Measurements from ENCODE around the gene PLCXD1.
"Not testable (repeated sequence)": the region's sequence is repeated elsewhere in the genome, so short reads cannot be mapped to it uniquely, and the experiment has no call there.

Gene PLCXD1, protein sequence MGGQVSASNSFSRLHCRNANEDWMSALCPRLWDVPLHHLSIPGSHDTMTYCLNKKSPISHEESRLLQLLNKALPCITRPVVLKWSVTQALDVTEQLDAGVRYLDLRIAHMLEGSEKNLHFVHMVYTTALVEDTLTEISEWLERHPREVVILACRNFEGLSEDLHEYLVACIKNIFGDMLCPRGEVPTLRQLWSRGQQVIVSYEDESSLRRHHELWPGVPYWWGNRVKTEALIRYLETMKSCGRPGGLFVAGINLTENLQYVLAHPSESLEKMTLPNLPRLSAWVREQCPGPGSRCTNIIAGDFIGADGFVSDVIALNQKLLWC

DNA sequence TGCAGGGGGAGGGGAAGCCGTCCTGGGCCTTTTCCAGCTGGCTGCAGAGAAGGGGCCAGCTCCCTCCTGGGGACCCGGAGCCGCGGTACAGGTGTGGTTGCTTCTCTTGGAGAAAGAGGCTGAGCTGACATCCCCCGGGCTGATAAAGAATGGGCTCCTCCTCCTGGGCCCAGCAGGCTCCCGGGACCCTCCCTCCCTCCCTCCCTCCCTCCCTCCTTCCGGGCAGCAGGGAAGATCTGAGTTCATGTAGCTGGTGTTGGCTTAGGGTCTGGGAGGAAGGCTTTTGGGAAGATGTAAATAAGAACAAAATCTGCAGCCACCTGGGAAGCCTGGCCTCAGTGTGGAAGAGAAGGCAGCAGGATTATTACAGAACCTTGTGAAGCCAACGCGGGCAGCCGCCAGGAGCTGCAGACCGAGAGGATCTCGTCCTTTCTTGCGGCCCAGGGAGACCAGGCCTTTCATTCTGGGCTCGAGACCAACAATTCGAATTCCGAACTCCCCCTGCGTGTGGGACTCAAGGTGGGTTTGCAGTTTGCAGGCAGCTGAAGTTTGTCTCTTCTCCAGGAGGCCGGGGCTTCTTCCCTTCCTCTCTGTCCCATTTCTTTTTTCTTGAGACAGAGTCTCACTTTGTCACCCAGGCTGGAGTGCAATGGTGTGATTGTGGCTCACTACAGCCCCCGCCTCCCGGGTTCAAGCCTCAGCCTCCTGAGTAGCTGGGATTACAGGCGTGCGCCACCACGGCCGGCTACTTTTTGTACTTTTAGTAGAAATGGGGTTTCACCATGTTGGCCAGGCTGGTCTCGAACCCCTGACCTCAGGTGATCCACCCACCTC, at the start of gene PLCXD1:
PLCXD1 (plus strand) TSS at position 216 of the 834 bp plus-strand sequence. CDS start 2,807 bp downstream, outside the sequence.
- TF ChIP-seq, protein P1, sequence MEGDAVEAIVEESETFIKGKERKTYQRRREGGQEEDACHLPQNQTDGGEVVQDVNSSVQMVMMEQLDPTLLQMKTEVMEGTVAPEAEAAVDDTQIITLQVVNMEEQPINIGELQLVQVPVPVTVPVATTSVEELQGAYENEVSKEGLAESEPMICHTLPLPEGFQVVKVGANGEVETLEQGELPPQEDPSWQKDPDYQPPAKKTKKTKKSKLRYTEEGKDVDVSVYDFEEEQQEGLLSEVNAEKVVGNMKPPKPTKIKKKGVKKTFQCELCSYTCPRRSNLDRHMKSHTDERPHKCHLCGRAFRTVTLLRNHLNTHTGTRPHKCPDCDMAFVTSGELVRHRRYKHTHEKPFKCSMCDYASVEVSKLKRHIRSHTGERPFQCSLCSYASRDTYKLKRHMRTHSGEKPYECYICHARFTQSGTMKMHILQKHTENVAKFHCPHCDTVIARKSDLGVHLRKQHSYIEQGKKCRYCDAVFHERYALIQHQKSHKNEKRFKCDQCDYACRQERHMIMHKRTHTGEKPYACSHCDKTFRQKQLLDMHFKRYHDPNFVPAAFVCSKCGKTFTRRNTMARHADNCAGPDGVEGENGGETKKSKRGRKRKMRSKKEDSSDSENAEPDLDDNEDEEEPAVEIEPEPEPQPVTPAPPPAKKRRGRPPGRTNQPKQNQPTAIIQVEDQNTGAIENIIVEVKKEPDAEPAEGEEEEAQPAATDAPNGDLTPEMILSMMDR (IDR thresholded peaks at IDR 0.05; ENCODE audit: insufficient read depth, low read depth, low read length, missing control alignments) = no peak
- peak; percentile 56 for DNase-seq (ENCODE audit: low read depth)
- H3K4me3 ChIP-seq (ENCODE audit: low read depth, low read length) = peak within 1 kb of the TSS; percentile 58

DNA sequence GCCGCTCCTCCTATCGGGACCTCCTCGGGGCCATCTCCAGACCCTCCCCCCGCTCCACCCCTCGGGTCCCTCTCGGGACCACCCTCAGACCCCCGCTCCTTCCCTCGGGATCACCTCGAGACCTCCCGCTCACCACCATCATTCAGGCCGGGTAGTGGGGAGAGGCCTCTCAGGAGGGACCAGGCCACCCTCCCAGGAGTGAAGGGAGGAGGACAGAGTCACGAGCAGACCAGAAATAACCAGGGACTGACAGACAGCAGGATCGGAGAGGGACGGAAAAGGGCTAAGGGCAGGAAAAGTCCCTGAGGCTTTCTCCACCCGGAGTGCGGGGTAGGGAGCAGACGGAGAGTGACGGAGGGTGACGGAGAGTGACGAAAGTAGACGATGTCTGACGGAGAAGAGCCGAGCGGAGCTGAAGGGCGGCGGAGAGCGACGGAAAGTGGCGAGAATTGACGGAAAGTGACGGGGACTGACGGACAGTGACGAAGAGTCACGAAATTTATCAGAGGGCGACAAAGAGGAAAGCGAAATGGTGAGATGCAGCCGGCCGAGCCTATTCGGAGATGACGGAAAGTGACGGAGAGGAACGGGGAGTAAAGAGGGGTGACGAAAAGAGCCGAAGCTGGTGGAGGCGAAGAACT, 49.4 kb upstream of the PLCXD1 start:
- H3K4me3 ChIP-seq (ENCODE audit: low read depth, low read length); DNase-seq (ENCODE audit: low read depth): not testable (repeated sequence)

DNA sequence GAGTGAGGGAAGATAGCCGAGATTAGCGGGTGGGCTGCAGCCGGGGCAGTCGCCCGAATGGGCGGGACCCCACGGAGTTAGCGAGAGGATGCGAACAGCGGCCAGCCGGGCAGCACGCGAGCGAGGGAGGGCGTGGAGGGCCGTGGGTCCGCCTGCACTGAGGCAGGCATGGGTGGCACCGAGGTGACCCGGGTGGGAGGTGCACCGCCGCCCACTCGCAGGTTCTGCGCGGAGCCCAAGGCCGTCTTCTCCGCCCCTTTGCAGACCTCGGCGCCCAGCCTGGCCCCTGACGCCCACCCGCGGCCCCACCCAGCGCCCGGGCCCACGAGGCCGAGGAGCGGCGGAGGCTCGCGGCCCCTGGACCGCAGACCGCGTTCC, 48.9 kb upstream of the PLCXD1 start:
- not testable (repeated sequence) for H3K4me3 ChIP-seq (ENCODE audit: low read depth, low read length); DNase-seq (ENCODE audit: low read depth)

DNA sequence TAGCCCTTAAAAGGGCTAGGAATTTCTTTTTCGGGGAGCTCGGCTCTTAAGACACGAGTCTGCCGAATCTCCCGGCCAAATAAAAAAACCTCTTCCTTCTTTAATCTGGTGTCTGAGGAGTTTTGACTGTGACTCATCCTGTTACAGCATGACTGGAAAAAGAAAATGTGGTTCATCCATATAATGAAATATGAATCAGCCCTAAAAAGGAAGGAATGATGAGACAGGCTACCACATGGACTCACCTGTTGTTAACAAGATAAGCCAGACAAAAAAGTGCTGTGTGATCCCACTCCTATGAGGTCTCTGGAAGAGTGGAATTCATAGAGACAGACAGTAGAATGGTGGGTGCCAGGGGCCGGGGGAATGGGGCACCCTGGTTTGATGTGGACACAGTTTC, 45.0 kb upstream of the PLCXD1 start:
- H3K4me3 ChIP-seq (ENCODE audit: low read depth, low read length); DNase-seq (ENCODE audit: low read depth): not testable (repeated sequence)

DNA sequence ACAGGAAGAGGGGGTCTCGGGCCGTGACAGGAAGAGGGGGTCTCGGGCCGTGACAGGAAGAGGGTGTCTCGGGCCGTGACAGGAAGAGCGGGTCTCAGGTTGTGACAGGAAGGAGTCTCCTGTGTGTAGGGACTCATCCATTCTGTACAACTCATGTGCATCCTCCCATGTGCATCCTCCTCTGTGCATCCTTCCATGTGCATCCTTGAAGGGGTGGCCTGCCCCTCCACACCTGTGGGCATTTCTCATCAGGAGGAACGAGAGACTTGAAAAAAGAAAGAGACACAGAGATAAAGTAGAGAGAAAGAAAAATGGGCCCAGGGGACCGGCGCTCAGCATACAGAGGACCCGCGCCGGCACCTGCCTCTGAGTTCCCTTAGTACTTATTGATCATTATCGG, 30.2 kb upstream of the PLCXD1 start:
- no peak for DNase-seq (ENCODE audit: low read depth)
- no peak overlapping the region for H3K4me3 ChIP-seq (ENCODE audit: low read depth, low read length)
- TF ChIP-seq, protein P1 (IDR thresholded peaks at IDR 0.05; ENCODE audit: insufficient read depth, low read depth, low read length, missing control alignments) = no peak

DNA sequence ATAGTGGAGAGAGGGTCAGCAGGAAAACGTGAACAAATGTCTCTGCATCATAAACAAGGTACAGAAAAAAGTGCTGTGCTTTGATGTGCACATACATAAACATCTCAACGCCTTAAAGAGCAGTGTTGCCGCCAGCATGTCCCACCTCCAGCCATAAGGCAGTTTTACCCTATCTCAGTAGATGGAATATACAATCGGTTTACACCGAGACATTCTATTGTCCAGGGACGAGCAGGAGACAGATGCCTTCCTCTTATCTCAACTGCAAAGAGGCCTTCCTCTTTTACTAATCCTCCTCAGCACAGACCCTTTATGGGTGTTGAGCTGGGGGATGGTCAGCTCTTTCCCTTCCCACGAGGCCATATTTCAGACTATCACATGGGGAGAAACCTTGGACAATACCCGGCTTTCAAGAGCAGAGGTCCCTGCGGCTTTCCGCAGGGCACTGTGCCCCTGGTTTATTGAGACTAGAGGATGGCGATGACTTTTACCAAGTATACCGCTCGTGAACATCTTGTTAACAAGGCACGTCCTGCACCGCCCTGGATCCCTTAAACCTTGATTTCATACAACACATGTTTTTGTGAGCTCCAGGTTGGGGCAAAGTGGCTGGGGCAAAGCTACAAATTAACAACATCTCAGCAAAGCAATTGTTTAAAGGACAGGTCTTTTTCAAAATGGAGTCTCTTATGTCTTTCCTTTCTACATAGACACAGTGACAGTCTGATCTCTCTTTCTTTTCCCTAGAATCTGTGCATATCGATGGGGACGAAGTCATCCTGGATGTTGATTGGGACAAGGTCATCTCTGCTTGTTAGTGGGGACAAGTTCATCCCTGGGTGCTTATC, 29.6 kb upstream of the PLCXD1 start:
- not testable (repeated sequence) for H3K4me3 ChIP-seq (ENCODE audit: low read depth, low read length); DNase-seq (ENCODE audit: low read depth)

DNA sequence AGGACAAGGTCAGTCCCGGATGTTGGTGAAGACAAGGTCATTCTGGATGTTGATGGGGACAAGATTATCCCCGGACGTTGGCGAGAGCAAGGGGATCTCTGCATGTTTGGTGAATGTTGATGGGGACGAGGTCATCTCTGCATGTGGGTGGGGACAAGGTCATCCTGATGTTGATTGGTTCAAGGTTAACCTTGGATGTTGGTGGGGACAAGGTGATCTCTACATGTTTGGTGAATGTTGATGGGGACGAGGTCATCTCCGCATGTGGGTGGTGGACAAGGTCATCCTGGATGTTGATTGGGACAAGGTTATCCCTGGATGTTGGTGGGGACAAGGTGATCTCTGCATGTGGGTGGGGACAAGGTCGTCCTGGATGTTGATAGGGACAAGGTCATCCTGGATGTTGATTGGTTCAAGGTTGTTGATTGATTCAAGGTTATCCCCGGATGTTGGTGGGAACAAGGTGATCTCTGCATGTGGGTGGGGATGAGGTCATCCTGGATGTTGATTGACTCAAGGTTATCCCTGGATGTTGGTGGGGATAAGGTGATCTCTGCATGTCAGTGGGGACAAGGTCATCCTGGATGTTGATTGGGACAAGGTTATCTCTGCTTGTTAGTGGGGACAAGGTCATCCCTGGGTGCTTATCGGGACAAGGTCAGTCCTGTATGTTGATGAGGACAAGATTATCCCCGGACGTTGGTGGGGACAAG, 28.8 kb upstream of the PLCXD1 start:
- TF ChIP-seq, protein P1 (IDR thresholded peaks at IDR 0.05; ENCODE audit: insufficient read depth, low read depth, low read length, missing control alignments) = no peak
- DNase-seq (ENCODE audit: low read depth) = no peak
- no peak overlapping the region for H3K4me3 ChIP-seq (ENCODE audit: low read depth, low read length)

DNA sequence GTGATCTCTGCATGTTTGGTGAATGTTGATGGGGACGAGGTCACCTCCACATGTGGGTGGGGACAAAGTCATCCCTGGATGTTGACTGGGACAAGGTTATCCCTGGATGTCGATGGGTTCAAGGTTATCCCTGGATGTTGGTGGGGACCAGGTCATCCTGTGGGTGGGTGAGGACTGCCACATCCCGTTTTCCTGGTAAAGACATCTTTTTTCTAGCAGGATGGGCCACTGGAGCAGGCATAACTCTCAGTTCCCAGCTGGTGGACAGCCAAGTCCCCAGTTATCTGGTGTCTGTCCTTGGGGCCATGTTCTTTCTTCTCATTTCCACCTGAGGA, 28.3 kb upstream of the PLCXD1 start:
- H3K4me3 ChIP-seq (ENCODE audit: low read depth, low read length) = no peak overlapping the region
- TF ChIP-seq, protein P1 (IDR thresholded peaks at IDR 0.05; ENCODE audit: insufficient read depth, low read depth, low read length, missing control alignments) = no peak
- DNase-seq (ENCODE audit: low read depth) = no peak
